ENCODE results near the gene SNTB2.
A peak's percentile ranks its signal among the peaks of the same experiment; 100 is the strongest.

The SNTB2 gene

GRCh38 chr16:69328854-69329316 is 141.9 kb downstream of the SNTB2 start:
- Histone ChIP-seq H3K9me3 (ENCODE audit: insufficient read depth, low read depth, low read length) (no peaks in the 10 kb centered on the region), H3K4me1 (ENCODE audit: insufficient read depth, low read length) (peaks cover 13% of the 10 kb centered on the region), H3K9ac (ENCODE audit: low read depth, low read length) (peak overlapping the region; percentile 98), H3K27me3 (ENCODE audit: insufficient read depth, low read length) (no peaks in the 10 kb centered on the region), H3K36me3 (ENCODE audit: insufficient read depth, low read length) (peaks cover 77% of the 10 kb centered on the region), H3K4me3 (ENCODE audit: low read length) (peak overlapping the region; percentile 96), H3K27ac (ENCODE audit: low read depth, low read length) (no peak overlapping the region)
- 79% methylated on average over 10 of the region's 10 CpGs for WGBS

- 7% methylated on average over 77 of the region's 77 CpGs for WGBS
- no peaks in the 10 kb centered on the region for H3K27me3 ChIP-seq (ENCODE audit: insufficient read depth, low read length)
- no peaks in the 10 kb centered on the region for H3K9me3 ChIP-seq (ENCODE audit: insufficient read depth, low read depth, low read length)
- peak overlapping the region; percentile 96 for H3K4me3 ChIP-seq (ENCODE audit: low read length)
- H3K4me1 ChIP-seq (ENCODE audit: insufficient read depth, low read length): peaks cover 13% of the 10 kb centered on the region
- H3K36me3 ChIP-seq (ENCODE audit: insufficient read depth, low read length): peaks cover 77% of the 10 kb centered on the region
- peak overlapping the region; percentile 98 for H3K9ac ChIP-seq (ENCODE audit: low read depth, low read length)
- peak overlapping the region; percentile 98 for H3K27ac ChIP-seq (ENCODE audit: low read depth, low read length)
These were observed 142.7 kb downstream of the SNTB2 start for GRCh38 chr16:69329369-69330285.

GRCh38 chr16:69330286-69331109 is 143.5 kb downstream of the SNTB2 start, which contains the start of gene PDF:
TSS of gene PDF (minus strand) at chr16:69330588. CDS start at chr16:69330570, 18 bp downstream.
- peaks cover 79% of the 10 kb centered on the region for H3K36me3 ChIP-seq (ENCODE audit: insufficient read depth, low read length)
- peaks cover 13% of the 10 kb centered on the region for H3K4me1 ChIP-seq (ENCODE audit: insufficient read depth, low read length)

DNA sequence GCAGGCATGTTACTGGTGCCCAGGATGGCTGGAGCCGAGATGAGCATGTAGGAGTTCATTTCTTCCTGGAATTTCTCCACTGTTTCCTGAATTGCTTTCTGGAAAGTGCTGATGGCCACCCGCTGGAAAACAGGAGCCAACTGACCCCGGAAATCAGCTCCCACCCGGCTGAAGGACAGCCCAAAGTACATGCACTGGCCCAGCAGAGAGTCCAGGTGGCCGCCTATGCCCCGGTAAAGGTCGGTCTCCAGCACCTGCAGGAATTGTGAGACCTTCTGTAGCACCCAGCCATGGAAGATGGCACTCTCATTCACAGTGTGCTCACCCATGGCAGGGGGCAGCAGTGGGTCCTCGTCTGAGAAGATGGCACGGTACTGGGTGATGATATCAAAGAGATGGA is 147.7 kb downstream of the SNTB2 start:
- peaks cover 54% of the 10 kb centered on the region for H3K36me3 ChIP-seq (ENCODE audit: insufficient read depth, low read length)
- H3K27me3 ChIP-seq (ENCODE audit: insufficient read depth, low read length): no peaks in the 10 kb centered on the region
- H3K9me3 ChIP-seq (ENCODE audit: insufficient read depth, low read depth, low read length): no peaks in the 10 kb centered on the region
- 96% methylated on average over 9 of the region's 9 CpGs for WGBS
- H3K27ac ChIP-seq (ENCODE audit: low read depth, low read length): no peak overlapping the region
- H3K4me1 ChIP-seq (ENCODE audit: insufficient read depth, low read length): 0 out of 2 replicates have a peak, but pooled peaks cover 4% of the 10 kb centered on the region
- H3K9ac ChIP-seq (ENCODE audit: low read depth, low read length): no peak overlapping the region
- no peak overlapping the region for H3K4me3 ChIP-seq (ENCODE audit: low read length)

More at GRCh38 chr16:69330286-69331109, 143.5 kb downstream of the SNTB2 start, which contains the start of gene PDF:
- Histone ChIP-seq H3K9ac (ENCODE audit: low read depth, low read length) (peak within 1 kb of the TSS; percentile 98), H3K4me3 (ENCODE audit: low read length) (peak within 1 kb of the TSS; percentile 96), H3K27ac (ENCODE audit: low read depth, low read length) (peak within 1 kb of the TSS; percentile 98), H3K9me3 (ENCODE audit: insufficient read depth, low read depth, low read length) (no peaks in the 10 kb centered on the region), H3K27me3 (ENCODE audit: insufficient read depth, low read length) (no peaks in the 10 kb centered on the region)
- 2% methylated on average over 92 of the region's 93 CpGs for WGBS

DNA sequence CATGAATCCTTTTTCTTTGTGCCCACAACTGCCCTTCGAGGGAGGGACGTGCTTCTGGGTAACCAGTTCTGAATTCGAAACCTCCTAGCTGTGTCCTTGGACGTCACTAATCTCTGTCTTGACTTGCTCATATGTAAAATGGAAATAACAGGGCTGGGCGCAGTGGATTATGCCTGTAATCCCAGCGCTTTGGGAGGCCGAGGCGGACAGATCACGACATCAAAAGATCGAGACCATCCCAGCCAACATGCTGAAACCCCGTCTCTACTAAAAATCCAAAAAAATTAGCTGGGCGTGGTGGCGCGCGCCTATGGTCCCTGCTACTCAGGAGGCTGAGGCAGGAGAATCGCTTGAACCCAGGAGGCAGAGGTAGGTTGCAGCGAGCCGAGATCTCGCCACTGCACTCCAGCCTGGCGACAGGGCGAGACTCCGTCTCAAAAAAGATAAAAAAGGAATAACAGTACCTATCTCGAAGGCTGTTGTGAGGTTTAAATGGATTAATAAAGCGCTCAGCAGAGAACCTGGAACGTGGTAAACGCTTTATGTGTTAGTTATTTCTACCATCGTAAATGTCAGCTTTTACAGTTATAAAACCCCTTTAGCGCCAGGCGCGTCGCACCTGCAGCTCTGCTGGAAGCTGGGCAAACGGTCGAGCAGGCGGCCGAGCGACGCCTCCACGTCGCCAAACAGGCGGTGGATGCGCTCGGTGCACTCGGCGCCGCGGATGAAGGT is 151.8 kb downstream of the SNTB2 start:
- 22% methylated on average over 46 of the region's 46 CpGs for WGBS
- H3K36me3 ChIP-seq (ENCODE audit: insufficient read depth, low read length): peaks cover 61% of the 10 kb centered on the region
- H3K4me1 ChIP-seq (ENCODE audit: insufficient read depth, low read length): 0 out of 2 replicates have a peak, but pooled peaks cover 10% of the 10 kb centered on the region

DNA sequence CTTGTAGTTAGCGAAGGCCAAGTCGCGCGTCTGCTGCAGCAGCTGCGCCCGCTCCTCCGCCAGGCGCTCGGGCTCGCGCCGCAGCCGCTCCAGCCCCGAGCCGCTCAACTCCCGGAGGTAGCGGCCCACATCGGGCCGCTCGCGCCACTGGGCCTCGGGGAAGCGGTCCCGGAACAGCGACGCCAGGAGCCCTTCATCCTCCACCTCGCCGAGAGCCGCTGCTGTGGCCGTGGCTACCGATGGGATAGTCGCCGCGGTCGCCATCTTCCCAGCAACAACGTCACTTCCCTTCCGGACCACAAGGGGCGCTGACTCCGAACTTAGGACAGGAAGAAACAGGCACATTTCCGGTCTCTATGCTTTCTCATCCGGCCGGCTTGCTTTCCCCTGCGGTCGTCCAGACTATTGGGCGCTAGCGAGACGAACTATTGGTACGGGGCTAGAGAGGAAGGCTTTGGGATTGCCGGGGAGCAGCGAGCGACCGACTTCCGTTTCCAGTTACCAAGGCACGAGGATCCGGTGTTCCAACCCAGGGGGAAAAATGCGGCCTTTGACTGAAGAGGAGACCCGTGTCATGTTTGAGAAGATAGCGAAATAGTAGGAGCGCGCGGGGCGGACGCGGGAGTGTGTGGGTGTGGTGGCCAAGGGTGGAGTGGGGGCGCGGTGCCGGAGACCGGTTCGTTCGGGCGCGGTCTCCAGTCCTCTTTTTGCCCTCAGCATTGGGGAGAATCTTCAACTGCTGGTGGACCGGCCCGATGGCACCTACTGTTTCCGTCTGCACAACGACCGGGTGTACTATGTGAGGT is 152.5 kb downstream of the SNTB2 start, which contains the start of the genes COG8 and NIP7:
TSS of gene COG8 (minus strand) at position 276 of the 806 bp plus-strand sequence. CDS start at position 264, 12 bp downstream.
TSS of gene NIP7 (plus strand) at position 484 of the 806 bp plus-strand sequence. CDS start at position 542, 58 bp downstream.
- H3K4me1 ChIP-seq (ENCODE audit: insufficient read depth, low read length): 0 out of 2 replicates have a peak, but pooled peaks cover 10% of the 10 kb centered on the region
- H3K36me3 ChIP-seq (ENCODE audit: insufficient read depth, low read length): peaks cover 60% of the 10 kb centered on the region
- no peaks in the 10 kb centered on the region for H3K9me3 ChIP-seq (ENCODE audit: insufficient read depth, low read depth, low read length)
- H3K4me3 ChIP-seq (ENCODE audit: low read length): peak within 1 kb of the TSS; percentile 99
- H3K27me3 ChIP-seq (ENCODE audit: insufficient read depth, low read length): no peaks in the 10 kb centered on the region
- under 1% methylated on average over 77 of the region's 77 CpGs for WGBS
- peak within 1 kb of the TSS; percentile 97 for H3K9ac ChIP-seq (ENCODE audit: low read depth, low read length)
- peak within 1 kb of the TSS; percentile 89 for H3K27ac ChIP-seq (ENCODE audit: low read depth, low read length)

More for the DNA sequence above, 151.8 kb downstream of the SNTB2 start:
- H3K27ac ChIP-seq (ENCODE audit: low read depth, low read length): peak overlapping the region; percentile 89
- peak overlapping the region; percentile 99 for H3K4me3 ChIP-seq (ENCODE audit: low read length)
- no peaks in the 10 kb centered on the region for H3K27me3 ChIP-seq (ENCODE audit: insufficient read depth, low read length)
- H3K9ac ChIP-seq (ENCODE audit: low read depth, low read length): peak overlapping the region; percentile 97
- no peaks in the 10 kb centered on the region for H3K9me3 ChIP-seq (ENCODE audit: insufficient read depth, low read depth, low read length)

- H3K9me3 ChIP-seq (ENCODE audit: insufficient read depth, low read depth, low read length): no peaks in the 10 kb centered on the region
- H3K9ac ChIP-seq (ENCODE audit: low read depth, low read length): peak overlapping the region; percentile 97
- peak overlapping the region; percentile 99 for H3K4me3 ChIP-seq (ENCODE audit: low read length)
- H3K36me3 ChIP-seq (ENCODE audit: insufficient read depth, low read length): peaks cover 53% of the 10 kb centered on the region
- 8% methylated on average over 16 of the region's 16 CpGs for WGBS
- 0 out of 2 replicates have a peak, but pooled peaks cover 10% of the 10 kb centered on the region for H3K4me1 ChIP-seq (ENCODE audit: insufficient read depth, low read length)
- H3K27me3 ChIP-seq (ENCODE audit: insufficient read depth, low read length): no peaks in the 10 kb centered on the region
- H3K27ac ChIP-seq (ENCODE audit: low read depth, low read length): peak overlapping the region; percentile 87
These were observed 153.2 kb downstream of the SNTB2 start for GRCh38 chr16:69340095-69340644.

DNA sequence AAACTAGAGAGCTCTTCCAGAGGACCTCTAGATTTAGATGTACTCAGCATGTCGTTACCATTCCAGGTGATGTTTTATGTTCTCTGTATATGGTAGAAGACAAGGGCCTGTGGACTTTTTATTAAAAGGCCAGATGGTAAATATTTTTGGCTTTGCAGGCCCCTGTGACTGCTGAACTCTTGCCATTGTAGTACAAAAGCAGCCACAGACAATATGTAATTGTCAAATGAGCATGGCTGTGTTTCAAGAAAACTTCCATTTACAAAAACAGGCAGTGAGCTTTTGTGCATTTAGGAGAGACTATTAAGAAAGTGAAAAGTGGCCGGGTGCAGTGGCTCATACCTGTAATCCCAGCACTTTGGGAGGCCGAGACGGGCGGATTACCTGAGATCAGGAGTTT is 157.2 kb downstream of the SNTB2 start:
- Histone ChIP-seq H3K9me3 (ENCODE audit: insufficient read depth, low read depth, low read length) (no peaks in the 10 kb centered on the region), H3K27ac (ENCODE audit: low read depth, low read length) (no peak overlapping the region), H3K4me1 (ENCODE audit: insufficient read depth, low read length) (0 out of 2 replicates have a peak, but pooled peaks cover 6% of the 10 kb centered on the region), H3K4me3 (ENCODE audit: low read length) (no peak overlapping the region), H3K9ac (ENCODE audit: low read depth, low read length) (no peak overlapping the region), H3K36me3 (ENCODE audit: insufficient read depth, low read length) (peaks cover 40% of the 10 kb centered on the region), H3K27me3 (ENCODE audit: insufficient read depth, low read length) (no peaks in the 10 kb centered on the region)
- WGBS: 95% methylated on average over 5 of the region's 5 CpGs

DNA sequence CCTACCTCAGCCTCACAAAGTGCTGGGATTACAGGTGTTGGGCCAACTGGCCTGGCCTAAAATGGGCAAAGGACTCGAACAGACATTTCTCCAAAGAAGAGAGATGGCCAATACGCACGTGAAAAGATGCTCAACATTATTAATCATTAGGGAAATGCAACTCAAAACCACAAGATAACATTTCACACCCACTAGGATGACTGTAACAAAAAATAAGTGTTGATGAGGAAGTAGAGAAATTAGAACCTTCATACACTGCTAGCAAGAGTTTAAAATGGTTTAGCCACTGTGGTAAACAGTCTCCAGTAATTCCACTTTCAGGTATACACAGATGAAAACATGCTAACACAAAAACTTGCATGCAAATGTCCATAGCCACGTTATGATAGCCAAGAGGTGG is 159.0 kb downstream of the SNTB2 start:
- H3K27ac ChIP-seq (ENCODE audit: low read depth, low read length): no peak overlapping the region
- no peak overlapping the region for H3K4me3 ChIP-seq (ENCODE audit: low read length)
- H3K27me3 ChIP-seq (ENCODE audit: insufficient read depth, low read length): no peaks in the 10 kb centered on the region
- peaks cover 40% of the 10 kb centered on the region for H3K36me3 ChIP-seq (ENCODE audit: insufficient read depth, low read length)
- no peak overlapping the region for H3K9ac ChIP-seq (ENCODE audit: low read depth, low read length)
- 0 out of 2 replicates have a peak, but pooled peaks cover under 1% of the 10 kb centered on the region for H3K4me1 ChIP-seq (ENCODE audit: insufficient read depth, low read length)
- WGBS: 82% methylated on average over 3 of the region's 4 CpGs
- no peaks in the 10 kb centered on the region for H3K9me3 ChIP-seq (ENCODE audit: insufficient read depth, low read depth, low read length)

Data from HUES64 (cell line).